ENCODE data around the gene ATP11A.
A peak's percentile ranks its signal among the peaks of the same experiment; 100 is the strongest.

The ATP11A gene

DNA sequence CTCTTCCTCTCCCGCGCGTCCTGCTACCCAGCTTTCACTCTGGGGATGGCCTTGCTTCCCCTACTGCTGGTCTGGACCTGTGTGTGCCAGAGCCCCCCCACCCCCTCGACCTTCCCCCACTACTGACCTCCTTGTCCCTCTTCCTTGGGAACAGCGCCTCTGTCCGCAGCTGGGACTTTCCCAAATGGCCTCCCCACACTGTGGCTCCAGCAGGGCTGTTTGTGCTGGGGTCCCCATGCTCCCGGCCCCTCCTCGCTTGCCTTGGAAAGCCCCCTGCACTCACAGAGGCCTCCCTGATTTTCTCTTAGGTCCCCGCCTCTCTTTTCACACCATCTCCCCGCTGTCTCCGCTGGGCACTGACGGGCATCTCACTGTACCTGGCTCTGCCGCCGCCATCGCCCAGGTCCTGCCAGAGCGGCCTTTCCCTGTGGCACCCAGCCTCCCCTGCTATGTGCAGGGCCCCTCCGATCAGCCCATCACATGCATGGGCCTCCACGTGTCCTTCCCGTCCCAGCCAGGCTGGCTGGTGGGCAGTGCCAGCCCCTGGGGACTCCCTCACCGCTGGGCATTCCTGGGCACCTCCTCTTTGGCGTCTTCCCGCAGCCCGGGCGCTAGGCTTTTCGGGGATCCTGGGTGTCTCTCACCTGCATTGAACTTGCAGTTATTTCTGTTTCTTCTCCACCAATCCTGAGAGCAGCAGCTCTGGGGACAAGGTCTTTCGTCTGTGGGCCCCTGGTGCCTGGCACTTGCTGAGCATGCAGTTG, 118.7 kb downstream of the ATP11A start:
- Histone ChIP-seq H2BK5ac (ENCODE audit: low read depth, low read length, poor library complexity, severe bottlenecking) (no peak overlapping the region), H3K27me3 (ENCODE audit: control insufficient read depth in 1 of 2, insufficient read depth in 1 of 2, low read length in 2 of 2) (no peaks in the 10 kb centered on the region), H2AFZ (ENCODE audit: low read depth, low read length) (no peak overlapping the region), H4K91ac (ENCODE audit: low read length) (no peak overlapping the region), H3K4me2 (ENCODE audit: low read length, poor library complexity, severe bottlenecking) (no peak overlapping the region), H2BK120ac (ENCODE audit: low read depth, low read length) (no peak overlapping the region), H3K27ac (ENCODE audit: low read length, poor library complexity, severe bottlenecking) (no peak overlapping the region), H2BK12ac (ENCODE audit: low read length in 2 of 2) (no peak overlapping the region), H3K36me3 (ENCODE audit: control insufficient read depth in 1 of 2, insufficient read depth in 2 of 2, low read depth in 1 of 2, low read length in 2 of 2) (peaks cover 22 to 37% of the 10 kb centered on the region in 2 experiments), H4K8ac (ENCODE audit: low read length) (no peak overlapping the region), H2AK5ac (ENCODE audit: low read length, severe bottlenecking) (no peak overlapping the region), H3K18ac (ENCODE audit: low read depth in 1 of 2, low read length in 2 of 2) (no peak overlapping the region), H3K9me3 (ENCODE audit: control insufficient read depth, low read length) (peaks cover under 1% of the 10 kb centered on the region), H3K23ac (ENCODE audit: low read length in 2 of 2) (no peak overlapping the region), H2BK15ac (ENCODE audit: low read depth, poor library complexity, severe bottlenecking) (no peak overlapping the region), H3K14ac (ENCODE audit: low read length in 2 of 2) (peak overlapping the region in 1 of 2 experiments; percentile 53), H3K79me1 (replicated peaks; ENCODE audit: low read length, poor library complexity, severe bottlenecking) (peaks cover 2% of the 10 kb centered on the region), H3K4ac (ENCODE audit: low read depth in 1 of 2, low read length in 2 of 2) (no peak overlapping the region), H3K9ac (ENCODE audit: low read length) (no peak overlapping the region), H3K4me1 (ENCODE audit: control insufficient read depth, insufficient read depth, low read depth, low read length) (peaks cover 4% of the 10 kb centered on the region), H3K4me3 (ENCODE audit: insufficient read depth in 1 of 2, low read depth in 1 of 2, low read length in 2 of 2) (no peak overlapping the region)
- no peak for DNase-seq
- 92% methylated on average over 26 of the region's 26 CpGs for WGBS

DNA sequence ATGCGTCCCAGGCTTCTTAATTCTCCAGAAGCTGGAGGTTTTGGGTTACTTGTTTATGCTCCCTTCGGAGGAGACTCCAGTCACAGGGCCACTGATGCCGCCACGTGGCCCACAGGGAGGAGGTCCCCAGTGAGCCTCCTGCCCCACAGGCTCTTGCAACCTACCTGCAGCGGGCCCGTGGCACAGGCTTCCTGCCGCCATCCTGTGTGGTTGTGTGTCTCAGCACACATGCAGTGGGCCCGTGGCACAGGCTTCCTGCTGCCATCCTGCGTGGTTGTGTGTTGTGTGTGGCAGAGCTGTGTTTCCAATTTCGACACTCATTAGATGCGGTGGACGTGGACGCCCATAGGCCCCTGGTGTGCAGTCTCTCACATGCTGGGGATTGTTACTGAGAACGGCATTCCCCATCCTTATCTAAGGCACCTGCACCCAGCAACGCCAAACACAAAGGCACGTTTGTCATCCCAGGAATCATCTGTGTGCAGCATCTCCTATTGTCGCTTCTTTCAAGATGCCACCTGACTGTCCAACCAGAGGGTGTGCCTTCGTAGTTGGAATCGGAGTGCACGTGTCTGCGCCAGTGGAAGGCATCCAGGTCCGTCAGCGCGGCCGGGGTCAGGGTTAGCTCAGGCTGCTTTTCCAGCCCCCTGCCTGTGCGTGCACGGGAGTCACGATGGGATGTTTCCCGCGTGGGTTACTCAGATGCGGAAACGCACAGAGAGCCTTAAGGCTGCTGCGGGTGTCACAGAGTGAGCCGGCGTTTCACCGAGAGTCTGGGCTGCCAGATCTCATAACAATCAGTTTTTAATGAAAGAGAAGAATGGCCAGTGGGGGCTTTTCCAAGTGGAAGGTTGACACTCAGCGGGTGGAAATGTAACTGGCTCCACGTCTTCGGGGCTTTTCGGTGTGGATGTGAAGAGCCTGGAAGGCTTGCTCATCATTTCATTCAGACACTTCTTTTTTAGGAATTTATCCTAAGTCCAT, 119.8 kb downstream of the ATP11A start:
- Histone ChIP-seq H2AFZ (ENCODE audit: low read depth, low read length) (no peak overlapping the region), H3K14ac (ENCODE audit: low read length in 2 of 2) (no peak overlapping the region), H3K9me3 (ENCODE audit: control insufficient read depth, low read length) (peaks cover 3% of the 10 kb centered on the region), H3K27ac (ENCODE audit: low read length, poor library complexity, severe bottlenecking) (no peak overlapping the region), H2BK12ac (ENCODE audit: low read length in 2 of 2) (no peak overlapping the region), H3K4me3 (ENCODE audit: insufficient read depth in 1 of 2, low read depth in 1 of 2, low read length in 2 of 2) (no peak overlapping the region), H2BK120ac (ENCODE audit: low read depth, low read length) (no peak overlapping the region), H3K9ac (ENCODE audit: low read length) (no peak overlapping the region), H3K4me2 (ENCODE audit: low read length, poor library complexity, severe bottlenecking) (no peak overlapping the region), H2BK15ac (ENCODE audit: low read depth, poor library complexity, severe bottlenecking) (no peak overlapping the region), H4K8ac (ENCODE audit: low read length) (no peak overlapping the region), H4K91ac (ENCODE audit: low read length) (no peak overlapping the region), H3K27me3 (ENCODE audit: control insufficient read depth in 1 of 2, insufficient read depth in 1 of 2, low read length in 2 of 2) (no peaks in the 10 kb centered on the region), H3K36me3 (ENCODE audit: control insufficient read depth in 1 of 2, insufficient read depth in 2 of 2, low read depth in 1 of 2, low read length in 2 of 2) (peaks cover 22 to 38% of the 10 kb centered on the region in 2 experiments), H3K23ac (ENCODE audit: low read length in 2 of 2) (no peak overlapping the region), H2BK5ac (ENCODE audit: low read depth, low read length, poor library complexity, severe bottlenecking) (no peak overlapping the region), H3K4me1 (ENCODE audit: control insufficient read depth, insufficient read depth, low read depth, low read length) (peaks cover 2% of the 10 kb centered on the region), H3K18ac (ENCODE audit: low read depth in 1 of 2, low read length in 2 of 2) (no peak overlapping the region), H2AK5ac (ENCODE audit: low read length, severe bottlenecking) (no peak overlapping the region), H3K79me1 (replicated peaks; ENCODE audit: low read length, poor library complexity, severe bottlenecking) (peaks cover 2% of the 10 kb centered on the region), H3K4ac (ENCODE audit: low read depth in 1 of 2, low read length in 2 of 2) (no peak overlapping the region)
- no peak for DNase-seq
- 96% methylated on average over 37 of the region's 40 CpGs for WGBS

DNA sequence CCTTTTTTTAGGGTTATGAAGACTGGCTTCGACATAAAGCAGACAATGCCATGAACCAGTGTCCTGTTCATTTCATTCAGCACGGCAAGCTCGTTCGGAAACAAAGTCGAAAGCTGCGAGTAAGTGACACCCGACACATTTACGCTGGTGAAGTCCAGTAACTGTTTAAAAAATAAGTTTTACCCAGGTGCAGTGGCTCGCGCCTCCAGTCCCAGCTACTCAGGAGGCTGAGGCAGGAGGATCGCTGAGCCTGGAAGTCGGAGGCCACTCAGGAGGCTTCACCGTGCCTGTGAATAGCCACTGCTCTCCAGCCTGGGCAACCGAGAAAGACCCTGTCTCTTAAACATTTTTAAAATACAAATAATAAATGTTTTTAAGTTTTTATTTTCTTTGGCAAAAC, 120.8 kb downstream of the ATP11A start:
- no peak overlapping the region for H3K9ac ChIP-seq (ENCODE audit: low read length)
- H4K91ac ChIP-seq (ENCODE audit: low read length), result no peak overlapping the region
- WGBS, result 99% methylated on average over 10 of the region's 14 CpGs
- H3K14ac ChIP-seq (ENCODE audit: low read length in 2 of 2), result no peak overlapping the region
- H2BK120ac ChIP-seq (ENCODE audit: low read depth, low read length), result no peak overlapping the region
- H3K23ac ChIP-seq (ENCODE audit: low read length in 2 of 2), result no peak overlapping the region
- no peak overlapping the region for H2AK5ac ChIP-seq (ENCODE audit: low read length, severe bottlenecking)
- no peak overlapping the region for H3K27ac ChIP-seq (ENCODE audit: low read length, poor library complexity, severe bottlenecking)
- no peak overlapping the region for H3K4ac ChIP-seq (ENCODE audit: low read depth in 1 of 2, low read length in 2 of 2)
- peaks cover 2% of the 10 kb centered on the region for H3K79me1 ChIP-seq (replicated peaks; ENCODE audit: low read length, poor library complexity, severe bottlenecking)
- peaks cover 2% of the 10 kb centered on the region for H3K4me1 ChIP-seq (ENCODE audit: control insufficient read depth, insufficient read depth, low read depth, low read length)
- no peak overlapping the region for H3K18ac ChIP-seq (ENCODE audit: low read depth in 1 of 2, low read length in 2 of 2)
- H2BK5ac ChIP-seq (ENCODE audit: low read depth, low read length, poor library complexity, severe bottlenecking), result no peak overlapping the region
- H4K8ac ChIP-seq (ENCODE audit: low read length), result no peak overlapping the region
- H2AFZ ChIP-seq (ENCODE audit: low read depth, low read length), result no peak overlapping the region
- no peak overlapping the region for H2BK15ac ChIP-seq (ENCODE audit: low read depth, poor library complexity, severe bottlenecking)
- H3K27me3 ChIP-seq (ENCODE audit: control insufficient read depth in 1 of 2, insufficient read depth in 1 of 2, low read length in 2 of 2), result no peaks in the 10 kb centered on the region
- no peak overlapping the region for H3K4me3 ChIP-seq (ENCODE audit: insufficient read depth in 1 of 2, low read depth in 1 of 2, low read length in 2 of 2)
- H3K36me3 ChIP-seq (ENCODE audit: control insufficient read depth in 1 of 2, insufficient read depth in 2 of 2, low read depth in 1 of 2, low read length in 2 of 2), result peaks cover 28 to 44% of the 10 kb centered on the region in 2 experiments
- H2BK12ac ChIP-seq (ENCODE audit: low read length in 2 of 2), result no peak overlapping the region
- no peak for DNase-seq
- no peak overlapping the region for H3K4me2 ChIP-seq (ENCODE audit: low read length, poor library complexity, severe bottlenecking)
- peaks cover 3% of the 10 kb centered on the region for H3K9me3 ChIP-seq (ENCODE audit: control insufficient read depth, low read length)

All from mesenchymal stem cell (in vitro differentiated cells and primary cell).